Measurements from ENCODE around the gene PLA2G4E. TPM values are rescaled to one million over a fixed set of nuclear protein-coding genes. Genes with fewer than 3 reads are reported as not detected.

The PLA2G4E gene
- polyA plus RNA-seq, 1 donor (not counting 4 experiments of a cell fraction or from before 2014, with no cell fraction given), result 3.5 TPM

- Histone ChIP-seq H3K27ac (ENCODE audit: control insufficient read depth, insufficient read depth, low read length) (no peak overlapping the region), H4K20me1 (ENCODE audit: control insufficient read depth, extremely low read depth, insufficient read depth, low read length) (no peaks in the 10 kb centered on the region), H3K9me1 (ENCODE audit: control insufficient read depth, extremely low read depth, insufficient read depth, low read length) (no peaks in the 10 kb centered on the region), H2AFZ (ENCODE audit: control insufficient read depth, low read length) (no peak overlapping the region), H3K9ac (ENCODE audit: control insufficient read depth, extremely low read depth, insufficient read depth, low read length) (no peak overlapping the region), H3K4me1 (ENCODE audit: control insufficient read depth, extremely low read depth, insufficient read depth, low read length) (peaks cover 12% of the 10 kb centered on the region), H3K4me3 (ENCODE audit: control insufficient read depth in 2 of 3, extremely low read depth in 1 of 3, insufficient read depth in 2 of 3, low read depth in 1 of 3, low read length in 3 of 3) (no peak overlapping the region), H3K27me3 (ENCODE audit: control insufficient read depth, extremely low read depth, insufficient read depth, low read length) (peaks cover 5% of the 10 kb centered on the region), H3K4me2 (ENCODE audit: control insufficient read depth, extremely low read depth, insufficient read depth, low read depth, low read length) (no peak overlapping the region), H3K36me3 (ENCODE audit: control insufficient read depth in 2 of 2, extremely low read depth in 1 of 2, insufficient read depth in 2 of 2, low read length in 2 of 2) (no peaks in the 10 kb centered on the region), H3K9me3 (ENCODE audit: control insufficient read depth, low read depth, low read length) (no peaks in the 10 kb centered on the region), H3K79me2 (ENCODE audit: control insufficient read depth, insufficient read depth, low read length) (no peaks in the 10 kb centered on the region)
- no peak for TF ChIP-seq EZH2 (IDR thresholded peaks at IDR 0.05; ENCODE audit: low read length)
- dilution Hi-C loops (cut with MboI; ENCODE audit: extremely low pct_ligation_motif_present, low sequenced_read_pairs), result no loop called here
- no peak for FAIRE-seq
- DNase-seq (ENCODE audit: low read depth, low spot score), result no peak
Observed at GRCh38 chr15:42021593-42021992, 751 bp upstream of the PLA2G4E start.

- DNase-seq (ENCODE audit: low read depth, low spot score) (no peak), FAIRE-seq (no peak)
- Histone ChIP-seq H3K4me2 (ENCODE audit: control insufficient read depth, extremely low read depth, insufficient read depth, low read depth, low read length) (no peak overlapping the region), H3K79me2 (ENCODE audit: control insufficient read depth, insufficient read depth, low read length) (no peaks in the 10 kb centered on the region), H4K20me1 (ENCODE audit: control insufficient read depth, extremely low read depth, insufficient read depth, low read length) (no peaks in the 10 kb centered on the region), H3K9me1 (ENCODE audit: control insufficient read depth, extremely low read depth, insufficient read depth, low read length) (no peaks in the 10 kb centered on the region), H3K4me3 (ENCODE audit: control insufficient read depth in 2 of 3, extremely low read depth in 1 of 3, insufficient read depth in 2 of 3, low read depth in 1 of 3, low read length in 3 of 3) (no peak overlapping the region), H3K4me1 (ENCODE audit: control insufficient read depth, extremely low read depth, insufficient read depth, low read length) (peaks cover 12% of the 10 kb centered on the region), H3K36me3 (ENCODE audit: control insufficient read depth in 2 of 2, extremely low read depth in 1 of 2, insufficient read depth in 2 of 2, low read length in 2 of 2) (no peaks in the 10 kb centered on the region), H2AFZ (ENCODE audit: control insufficient read depth, low read length) (no peak overlapping the region), H3K27ac (ENCODE audit: control insufficient read depth, insufficient read depth, low read length) (no peak overlapping the region), H3K9ac (ENCODE audit: control insufficient read depth, extremely low read depth, insufficient read depth, low read length) (no peak overlapping the region), H3K27me3 (ENCODE audit: control insufficient read depth, extremely low read depth, insufficient read depth, low read length) (peaks cover 5% of the 10 kb centered on the region), H3K9me3 (ENCODE audit: control insufficient read depth, low read depth, low read length) (no peaks in the 10 kb centered on the region)
- no peak for TF ChIP-seq EZH2 (IDR thresholded peaks at IDR 0.05; ENCODE audit: low read length)
- TF ChIP-seq CTCF (optimal IDR thresholded peaks at IDR 0.05 in 1 of 3, IDR thresholded peaks at IDR 0.05 in 1 of 3, conservative IDR thresholded peaks at IDR 0.05 in 1 of 3; ENCODE audit: extremely low read depth in 1 of 3, insufficient read depth in 2 of 3, low read length in 3 of 3), result no peak
- dilution Hi-C loops (cut with MboI; ENCODE audit: extremely low pct_ligation_motif_present, low sequenced_read_pairs), result no loop called here
Observed at GRCh38 chr15:42018306-42019224, 2.3 kb downstream of the PLA2G4E start.

Measured in keratinocyte (primary cell).